Esophagus squamous epithelium (tissue), 4 donors: ENCODE results near the gene ZFPM1.

Source experiments
- POLR2A ChIP-seq, 4 donors: fragments of 450-650 bp; IDR thresholded peaks; one replicate each; pipeline ENCODE4 v1.6.1; 2017; ENCODE audit warnings: antibody characterized with exemption in 4 of 4, mild to moderate bottlenecking in 4 of 4, moderate library complexity in 3 of 4
- TF ChIP-seq, protein P1 (sequence below), 6 experiments: fragments of 450-650 bp in 4 of 6; fragments of 200-600 bp in 2 of 6; sonication (generic) in 2 of 6; IDR thresholded peaks; one replicate each; pipeline ENCODE4 v1.5.1; 2016 to 2019; ENCODE audit warnings: antibody characterized with exemption in 6 of 6, mild to moderate bottlenecking in 4 of 6, moderate library complexity in 4 of 6

DNA sequence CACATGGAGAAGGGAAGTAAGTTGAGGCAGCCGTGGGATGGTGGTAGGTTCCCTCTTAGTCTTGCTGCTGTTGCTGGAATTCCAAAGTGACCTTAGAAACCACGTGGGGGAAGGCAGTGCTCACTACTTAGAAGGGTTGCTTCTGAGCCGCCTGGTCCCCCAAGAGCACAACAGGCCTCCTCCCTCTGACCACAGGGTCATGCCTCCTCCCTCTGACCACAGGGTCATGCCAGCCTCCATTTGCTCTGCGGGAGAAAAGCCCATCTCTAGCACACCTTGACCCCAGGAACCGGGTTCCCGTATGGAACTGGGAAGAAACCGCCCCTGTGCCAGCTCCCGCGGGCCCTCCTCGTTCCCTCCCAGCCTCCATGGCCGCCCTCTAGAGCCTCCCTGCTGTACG lies 13.4 kb upstream of the ZFPM1 start:
- TF ChIP-seq, protein P1, sequence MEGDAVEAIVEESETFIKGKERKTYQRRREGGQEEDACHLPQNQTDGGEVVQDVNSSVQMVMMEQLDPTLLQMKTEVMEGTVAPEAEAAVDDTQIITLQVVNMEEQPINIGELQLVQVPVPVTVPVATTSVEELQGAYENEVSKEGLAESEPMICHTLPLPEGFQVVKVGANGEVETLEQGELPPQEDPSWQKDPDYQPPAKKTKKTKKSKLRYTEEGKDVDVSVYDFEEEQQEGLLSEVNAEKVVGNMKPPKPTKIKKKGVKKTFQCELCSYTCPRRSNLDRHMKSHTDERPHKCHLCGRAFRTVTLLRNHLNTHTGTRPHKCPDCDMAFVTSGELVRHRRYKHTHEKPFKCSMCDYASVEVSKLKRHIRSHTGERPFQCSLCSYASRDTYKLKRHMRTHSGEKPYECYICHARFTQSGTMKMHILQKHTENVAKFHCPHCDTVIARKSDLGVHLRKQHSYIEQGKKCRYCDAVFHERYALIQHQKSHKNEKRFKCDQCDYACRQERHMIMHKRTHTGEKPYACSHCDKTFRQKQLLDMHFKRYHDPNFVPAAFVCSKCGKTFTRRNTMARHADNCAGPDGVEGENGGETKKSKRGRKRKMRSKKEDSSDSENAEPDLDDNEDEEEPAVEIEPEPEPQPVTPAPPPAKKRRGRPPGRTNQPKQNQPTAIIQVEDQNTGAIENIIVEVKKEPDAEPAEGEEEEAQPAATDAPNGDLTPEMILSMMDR (IDR thresholded peaks at IDR 0.05): no peak
- TF ChIP-seq POLR2A (IDR thresholded peaks at IDR 0.05): no peak
